Activated CD4-positive, alpha-beta T cell treated with anti-CD3 and anti-CD28 coated beads, Interleukin-2, amount 10 ng/mL, durations not matched to agents 7 days and 5 days (primary cell): ENCODE measurements around the gene KLF4. TPM values are rescaled to one million over a fixed set of nuclear protein-coding genes. Genes with fewer than 3 reads are reported as not detected.
"Not testable (repeated sequence)": the region's sequence is repeated elsewhere in the genome, so short reads cannot be mapped to it uniquely, and the experiment has no call there.

Experiments
- CTCF ChIA-PET: fragments of 350-600 bp; sonication (Branson Sonifier 250); formaldehyde crosslinking; loops from one replicate; lab custom pipeline; 2021; ENCODE audit warnings: antibody characterized with exemption; lab: Charles Lee
- POLR2A ChIA-PET: fragments of 350-600 bp; sonication (Branson Sonifier 250); formaldehyde crosslinking; loops from one replicate; lab custom pipeline; 2021; ENCODE audit warnings: antibody characterized with exemption; lab: Charles Lee
- DNase-seq: peaks from one replicate; pipeline ENCODE4 v3.0.0-alpha.2; 2020
- H3K27ac Mint-ChIP-seq: one replicate; pipeline ENCODE4 v1.8.0; 2021; ENCODE audit warnings: mild to moderate bottlenecking, moderate library complexity, mixed read lengths
- H3K27me3 Mint-ChIP-seq: one replicate; pipeline ENCODE4 v1.8.0; 2021; ENCODE audit warnings: mixed read lengths
- H3K36me3 Mint-ChIP-seq: one replicate; pipeline ENCODE4 v1.8.0; 2021; ENCODE audit warnings: low read depth, mixed read lengths
- H3K4me1 Mint-ChIP-seq: one replicate; pipeline ENCODE4 v1.8.0; 2021; ENCODE audit warnings: mixed read lengths
- H3K4me3 Mint-ChIP-seq: one replicate; pipeline ENCODE4 v1.8.0; 2021; ENCODE audit warnings: mild to moderate bottlenecking, moderate library complexity, mixed read lengths
- H3K9me3 Mint-ChIP-seq: one replicate; pipeline ENCODE4 v1.8.0; 2021; ENCODE audit warnings: mixed read lengths
- total RNA-seq, 2 experiments: library from RNA; stranded (reverse); gene quantifications; one replicate each; pipeline ENCODE4 v1.2.3, GENCODE V29; 2021

Gene KLF4
- total RNA-seq, 2 experiments from 2014 or later, result 0.25 to 0.42 TPM

DNA sequence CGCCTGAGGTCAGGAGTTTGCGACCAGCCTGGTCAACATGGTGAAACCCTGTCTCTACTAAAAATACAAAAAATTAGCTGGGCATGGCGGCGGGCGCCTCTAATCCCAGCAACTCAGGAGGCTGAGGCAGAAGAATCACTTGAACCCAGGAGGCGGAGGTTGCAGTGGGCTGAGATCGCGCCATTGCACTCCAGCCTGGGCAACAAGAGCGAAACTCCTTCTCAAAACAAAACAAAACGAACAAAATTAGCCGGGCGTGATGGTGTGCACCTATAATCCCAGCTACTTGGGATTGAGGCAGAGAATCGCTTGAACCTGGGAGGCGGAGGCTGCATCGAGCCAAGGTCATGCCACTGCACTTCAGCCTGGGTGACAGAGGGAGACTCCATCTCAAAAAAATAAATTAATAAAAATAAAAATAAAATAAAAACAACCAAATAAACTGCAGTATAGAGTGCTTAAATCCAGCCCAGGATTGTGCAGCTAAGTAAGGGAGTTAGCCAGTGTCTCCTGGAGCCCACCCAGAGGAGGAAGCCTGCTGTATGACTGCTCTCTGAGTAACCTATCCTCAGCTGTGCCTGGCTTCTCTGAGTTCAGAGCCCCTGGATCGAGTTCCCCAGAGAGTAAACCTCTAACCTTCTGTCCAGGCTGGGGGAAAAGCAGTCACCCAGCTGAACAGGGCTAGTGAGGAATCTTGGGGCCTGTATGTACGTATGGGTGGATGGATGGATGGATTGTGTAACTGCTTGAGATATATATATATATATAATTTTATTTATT, 11.0 kb upstream of the KLF4 start:
- CTCF ChIA-PET, result interaction anchor here (1.0 kb wide), 1 partner anchor 8 kb away, joined by 4 read pairs; no protein-coding TSS in a partner anchor
- H3K4me3 Mint-ChIP-seq, DNase-seq, H3K36me3 Mint-ChIP-seq, H3K4me1 Mint-ChIP-seq, H3K27me3 Mint-ChIP-seq, H3K9me3 Mint-ChIP-seq, POLR2A ChIA-PET, H3K27ac Mint-ChIP-seq: not testable (repeated sequence)

DNA sequence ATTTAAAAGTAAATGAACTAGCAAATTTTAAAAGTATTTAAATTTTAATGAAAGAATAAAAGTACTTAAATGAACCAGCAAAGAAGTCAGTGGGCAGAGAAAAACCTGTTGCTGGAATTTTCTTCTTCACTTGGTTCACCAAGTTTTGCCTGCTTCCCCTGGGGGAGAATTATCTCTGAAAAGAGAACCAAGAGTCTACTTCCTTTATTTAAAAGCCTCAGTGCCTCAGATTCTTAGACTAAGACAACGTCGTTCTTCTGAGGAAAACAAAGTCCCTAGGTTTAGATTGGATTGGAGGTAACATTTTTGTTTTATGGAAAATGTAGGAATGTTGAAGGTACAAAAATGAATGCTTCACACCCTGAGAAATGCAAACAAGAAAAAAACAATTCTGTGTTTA, 7.4 kb upstream of the KLF4 start:
- POLR2A ChIA-PET, result no interaction called here
- Mint-ChIP-seq H3K4me3 (no peak overlapping the region), H3K4me1 (no peaks in the 10 kb centered on the region), H3K27me3 (peaks cover 23% of the 10 kb centered on the region), H3K36me3 (no peaks in the 10 kb centered on the region), H3K9me3 (no peaks in the 10 kb centered on the region), H3K27ac (no peak overlapping the region)
- no peak for DNase-seq
- CTCF ChIA-PET, result no interaction called here

DNA sequence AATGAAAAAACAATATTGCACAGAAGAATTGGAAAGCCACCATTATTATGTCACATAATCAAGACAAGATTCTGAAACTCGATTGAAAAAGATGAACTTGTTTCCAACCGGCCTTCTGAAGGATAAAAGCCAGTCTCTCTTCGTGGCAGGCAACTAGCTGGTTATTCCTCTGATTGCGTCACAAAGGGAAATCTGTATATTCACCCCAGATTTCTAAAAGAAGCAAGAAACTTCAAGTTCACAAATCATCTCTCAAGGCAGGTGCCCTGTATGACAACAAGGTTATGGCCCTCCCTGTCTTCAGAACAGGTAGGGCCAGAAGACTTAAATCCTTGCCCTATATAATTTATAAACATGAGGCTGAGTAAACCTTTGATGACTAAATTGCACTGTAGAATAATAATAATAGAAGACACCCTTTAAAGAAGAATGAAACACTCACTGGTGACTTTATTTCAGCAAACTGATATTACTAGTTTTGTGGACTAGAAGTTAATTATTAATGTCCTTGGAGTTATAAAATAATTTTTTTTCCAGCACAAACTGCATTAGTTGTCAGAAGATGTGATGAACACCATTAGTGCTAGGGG, 2.9 kb upstream of the KLF4 start:
- H3K9me3 Mint-ChIP-seq, result no peaks in the 10 kb centered on the region
- no peak overlapping the region for H3K4me3 Mint-ChIP-seq
- no peak for DNase-seq
- ChIA-PET CTCF (no interaction called here), POLR2A (no interaction called here)
- peaks cover 16% of the 10 kb centered on the region for H3K4me1 Mint-ChIP-seq
- H3K27ac Mint-ChIP-seq, result no peak overlapping the region
- no peaks in the 10 kb centered on the region for H3K36me3 Mint-ChIP-seq
- peaks cover 51% of the 10 kb centered on the region for H3K27me3 Mint-ChIP-seq

DNA sequence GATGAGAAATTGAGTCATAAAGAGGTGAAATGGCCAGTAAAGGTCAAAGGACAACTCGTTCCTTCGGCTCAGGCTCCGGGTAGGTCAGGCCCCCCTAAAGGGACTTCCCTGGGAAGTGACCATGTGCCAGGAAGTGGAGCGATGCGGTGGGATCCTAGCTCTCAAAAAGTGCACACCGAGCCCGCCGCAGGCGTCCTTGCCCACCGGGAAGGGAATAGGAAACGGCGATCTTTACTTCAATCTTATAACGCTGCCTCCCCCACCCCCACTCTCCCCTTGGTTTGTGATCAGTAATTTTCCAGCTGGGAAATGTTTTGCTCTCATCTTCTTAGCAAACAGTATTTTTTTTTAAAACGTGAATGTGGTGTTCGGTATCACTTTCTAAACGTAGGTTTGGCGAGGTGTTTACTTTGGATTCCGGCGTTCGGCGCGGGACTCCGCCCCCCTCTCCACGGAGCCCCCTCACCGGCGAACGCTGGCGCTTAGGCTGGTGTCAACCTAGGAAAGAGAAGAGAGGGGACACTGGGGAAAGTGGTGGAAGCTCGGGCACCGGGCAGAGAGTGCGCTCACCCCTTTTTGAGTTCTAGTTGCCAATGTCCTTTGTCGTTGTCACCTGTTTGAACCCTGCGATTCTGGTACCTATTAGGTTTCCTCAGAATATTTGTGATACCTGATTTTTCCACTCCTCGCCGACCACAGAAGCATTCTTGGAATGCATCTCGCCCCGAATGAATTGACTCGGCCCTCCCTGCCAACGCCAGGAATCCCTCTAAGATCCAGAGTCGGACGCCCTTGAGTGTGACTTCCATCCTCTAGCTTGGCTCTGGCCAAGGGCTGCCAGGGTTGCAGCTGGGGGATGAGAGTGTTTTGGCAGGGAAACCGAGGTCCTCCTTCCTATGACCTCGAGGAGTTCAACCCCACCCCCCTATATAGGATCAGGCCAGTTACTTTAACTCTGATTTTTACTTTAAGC, 1.8 kb upstream of the KLF4 start:
- Mint-ChIP-seq H3K27ac (peak overlapping the region; percentile 36), H3K4me3 (peak overlapping the region; percentile 27), H3K27me3 (peaks cover 58% of the 10 kb centered on the region), H3K4me1 (peaks cover 18% of the 10 kb centered on the region), H3K36me3 (no peaks in the 10 kb centered on the region), H3K9me3 (no peaks in the 10 kb centered on the region)
- ChIA-PET CTCF (no interaction called here), POLR2A (no interaction called here)
- no peak for DNase-seq

DNA sequence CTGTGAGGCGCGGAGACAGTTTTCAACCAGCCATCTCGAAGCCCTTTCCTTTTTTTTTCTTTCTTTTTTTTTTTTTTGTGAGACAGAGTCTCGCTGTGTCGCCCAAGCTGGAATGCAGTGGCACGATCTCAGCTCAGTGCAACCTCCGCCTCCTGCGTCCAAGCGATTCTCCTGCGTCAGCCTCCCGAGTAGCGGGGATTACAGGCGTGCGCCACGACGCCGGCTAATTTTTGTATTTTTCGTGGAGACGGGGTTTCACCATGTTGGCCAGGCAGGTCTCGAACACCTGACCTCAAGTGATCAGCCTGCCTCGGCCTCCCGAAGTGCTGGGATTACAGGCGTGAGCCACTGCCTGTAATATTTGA, 1.0 kb upstream of the KLF4 start:
- CTCF ChIA-PET, H3K9me3 Mint-ChIP-seq, H3K27ac Mint-ChIP-seq, DNase-seq, POLR2A ChIA-PET, H3K36me3 Mint-ChIP-seq: not testable (repeated sequence)
- Mint-ChIP-seq H3K4me1 (peaks cover 18% of the 10 kb centered on the region), H3K27me3 (peaks cover 63% of the 10 kb centered on the region), H3K4me3 (peak overlapping the region; percentile 49)

DNA sequence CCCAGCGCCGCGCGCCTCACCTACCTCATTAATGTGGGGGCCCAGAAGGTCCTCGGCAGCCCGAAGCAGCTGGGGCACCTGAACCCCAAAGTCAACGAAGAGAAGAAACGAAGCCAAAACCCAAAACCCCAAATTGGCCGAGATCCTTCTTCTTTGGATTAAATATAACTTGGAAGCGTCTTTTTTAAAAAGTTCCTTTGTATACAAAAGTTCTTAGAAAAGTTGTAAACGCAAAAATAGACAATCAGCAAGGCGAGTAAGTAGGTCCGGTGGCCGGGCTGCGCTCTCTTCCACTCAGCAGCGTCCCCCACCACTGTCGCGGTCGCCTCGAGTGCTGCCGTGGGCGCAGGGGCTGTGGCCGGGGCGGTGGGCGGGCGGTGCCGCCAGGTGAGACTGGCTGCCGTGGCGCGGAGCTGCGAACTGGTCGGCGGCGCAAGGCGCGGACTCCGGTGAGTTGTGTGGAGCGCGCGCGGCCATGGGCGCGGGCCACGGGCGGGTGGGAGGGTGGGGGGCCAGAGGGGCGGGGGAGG, 360 bp downstream of the KLF4 start:
- Mint-ChIP-seq H3K27ac (no peak overlapping the region), H3K27me3 (peaks cover 58% of the 10 kb centered on the region), H3K36me3 (no peaks in the 10 kb centered on the region), H3K4me3 (peak overlapping the region; percentile 44), H3K4me1 (peaks cover 18% of the 10 kb centered on the region), H3K9me3 (no peaks in the 10 kb centered on the region)
- no peak for DNase-seq
- CTCF ChIA-PET, result interaction anchor here (2.1 kb wide), 1 partner anchor 64 kb away, joined by 5 read pairs; no protein-coding TSS in a partner anchor
- POLR2A ChIA-PET, result no interaction called here

DNA sequence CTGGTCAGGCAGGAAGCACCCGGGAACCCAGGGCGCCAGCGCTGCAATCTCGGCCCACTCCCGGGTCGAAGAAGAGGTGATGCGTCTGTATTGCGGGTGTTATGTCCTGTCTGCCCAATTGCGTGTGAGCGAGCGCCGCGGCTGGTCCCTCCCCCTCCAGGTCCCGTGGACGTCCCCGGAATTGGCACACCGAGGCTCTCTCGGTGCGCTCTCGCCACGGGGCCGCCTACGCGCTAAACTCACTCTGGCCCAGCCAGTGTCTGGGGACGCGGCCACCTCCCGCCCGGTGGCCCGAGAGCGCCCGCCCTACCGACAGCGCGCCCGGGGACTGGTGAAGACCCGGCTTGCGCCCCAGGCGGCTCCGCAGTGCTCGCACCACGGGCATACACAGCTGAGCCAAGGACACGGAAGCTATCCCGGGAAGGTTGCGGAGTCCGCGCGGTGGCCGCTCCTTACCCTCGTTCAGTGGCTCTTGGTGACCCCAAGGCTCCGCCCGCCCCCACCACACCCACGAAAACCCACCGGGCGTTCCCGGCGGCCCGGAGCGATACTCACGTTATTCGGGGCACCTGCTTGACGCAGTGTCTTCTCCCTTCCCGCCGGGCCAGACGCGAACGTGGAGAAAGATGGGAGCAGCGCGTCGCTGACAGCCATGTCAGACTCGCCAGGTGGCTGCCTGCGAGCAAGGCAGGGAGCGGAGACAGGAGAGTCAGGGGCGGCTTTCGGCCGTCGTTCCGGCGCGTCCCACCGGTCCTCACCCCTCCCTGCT, 1.0 kb downstream of the KLF4 start:
- Mint-ChIP-seq H3K4me1 (peaks cover 18% of the 10 kb centered on the region), H3K9me3 (no peaks in the 10 kb centered on the region), H3K27me3 (peaks cover 58% of the 10 kb centered on the region), H3K36me3 (no peaks in the 10 kb centered on the region), H3K27ac (no peak overlapping the region), H3K4me3 (peak overlapping the region; percentile 44)
- no peak for DNase-seq
- CTCF ChIA-PET, result interaction anchor here (2.1 kb wide), 1 partner anchor 63 kb away, joined by 5 read pairs; no protein-coding TSS in a partner anchor
- POLR2A ChIA-PET, result no interaction called here

DNA sequence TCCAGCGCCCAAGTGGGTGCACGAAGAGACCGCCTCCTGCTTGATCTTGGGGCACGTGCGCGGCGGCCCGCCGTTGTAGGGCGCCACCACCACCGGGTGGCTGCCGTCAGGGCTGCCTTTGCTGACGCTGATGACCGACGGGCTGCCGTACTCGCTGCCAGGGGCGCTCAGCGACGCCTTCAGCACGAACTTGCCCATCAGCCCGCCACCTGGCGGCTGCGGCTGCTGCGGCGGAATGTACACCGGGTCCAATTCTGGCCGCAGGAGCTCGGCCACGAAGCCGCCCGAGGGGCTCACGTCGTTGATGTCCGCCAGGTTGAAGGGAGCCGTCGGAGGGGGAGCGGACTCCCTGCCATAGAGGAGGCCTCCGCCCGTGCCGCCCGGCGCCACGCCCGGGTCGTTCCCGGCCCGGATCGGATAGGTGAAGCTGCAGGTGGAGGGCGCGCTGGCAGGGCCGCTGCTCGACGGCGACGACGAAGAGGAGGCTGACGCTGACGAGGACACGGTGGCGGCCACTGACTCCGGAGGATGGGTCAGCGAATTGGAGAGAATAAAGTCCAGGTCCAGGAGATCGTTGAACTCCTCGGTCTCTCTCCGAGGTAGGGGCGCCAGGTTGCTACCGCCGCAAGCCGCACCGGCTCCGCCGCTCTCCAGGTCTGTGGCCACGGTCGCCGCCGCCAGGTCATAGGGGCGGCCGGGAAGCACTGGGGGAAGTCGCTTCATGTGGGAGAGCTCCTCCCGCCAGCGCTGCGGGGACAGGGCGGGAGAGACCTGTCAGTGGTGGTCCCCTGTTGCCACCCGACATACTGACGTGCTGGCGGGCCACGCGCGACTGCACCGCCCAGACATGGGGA, 1.8 kb downstream of the KLF4 start:
- peaks cover 61% of the 10 kb centered on the region for H3K27me3 Mint-ChIP-seq
- H3K9me3 Mint-ChIP-seq, result no peaks in the 10 kb centered on the region
- no peak overlapping the region for H3K4me3 Mint-ChIP-seq
- ChIA-PET POLR2A (no interaction called here), CTCF (interaction anchor here (2.1 kb wide), 1 partner anchor 62 kb away, joined by 5 read pairs; no protein-coding TSS in a partner anchor)
- H3K36me3 Mint-ChIP-seq, result no peaks in the 10 kb centered on the region
- DNase-seq, result peak; percentile 10
- H3K27ac Mint-ChIP-seq, result no peak overlapping the region
- peaks cover 18% of the 10 kb centered on the region for H3K4me1 Mint-ChIP-seq

DNA sequence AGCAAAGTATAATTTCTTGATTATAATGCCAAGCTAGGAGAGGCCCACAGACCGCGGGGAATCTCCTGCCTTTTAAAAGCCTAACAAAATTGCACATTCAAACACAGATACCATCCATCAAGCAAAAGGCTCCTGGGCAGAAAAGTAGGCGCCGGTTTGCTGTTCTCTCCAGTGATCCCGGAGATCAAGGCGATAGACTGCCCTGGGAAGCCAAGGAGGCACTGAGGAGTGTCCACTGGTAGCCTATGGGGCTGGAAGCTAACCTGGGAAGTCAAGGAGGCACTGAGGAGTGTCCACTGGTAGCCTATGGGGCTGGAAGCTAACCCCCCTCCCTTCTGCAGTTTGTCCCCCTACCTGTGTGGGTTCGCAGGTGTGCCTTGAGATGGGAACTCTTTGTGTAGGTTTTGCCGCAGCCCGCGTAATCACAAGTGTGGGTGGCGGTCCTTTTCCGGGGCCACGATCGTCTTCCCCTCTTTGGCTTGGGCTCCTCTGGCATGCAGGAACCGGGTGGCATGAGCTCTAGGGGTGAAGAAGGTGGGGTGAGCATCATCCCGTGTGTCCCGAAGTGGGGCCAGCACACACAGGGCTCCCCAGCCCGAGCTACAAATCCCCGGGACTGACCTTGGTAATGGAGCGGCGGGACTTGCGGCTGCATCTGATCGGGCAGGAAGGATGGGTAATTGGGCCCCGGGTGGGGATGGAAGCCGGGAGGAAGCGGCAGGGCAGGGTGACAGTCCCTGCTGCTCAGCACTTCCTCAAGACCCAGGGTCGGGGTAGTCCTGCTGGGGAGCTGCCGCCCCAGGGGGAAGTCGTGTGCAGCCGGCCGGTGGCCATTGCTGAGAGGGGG, 2.7 kb downstream of the KLF4 start:
- ChIA-PET POLR2A (no interaction called here), CTCF (interaction anchor here (2.1 kb wide), 1 partner anchor 62 kb away, joined by 5 read pairs; no protein-coding TSS in a partner anchor)
- Mint-ChIP-seq H3K4me3 (no peak overlapping the region), H3K4me1 (peaks cover 18% of the 10 kb centered on the region), H3K27ac (no peak overlapping the region), H3K9me3 (no peaks in the 10 kb centered on the region), H3K36me3 (no peaks in the 10 kb centered on the region), H3K27me3 (peaks cover 55% of the 10 kb centered on the region)
- no peak for DNase-seq

DNA sequence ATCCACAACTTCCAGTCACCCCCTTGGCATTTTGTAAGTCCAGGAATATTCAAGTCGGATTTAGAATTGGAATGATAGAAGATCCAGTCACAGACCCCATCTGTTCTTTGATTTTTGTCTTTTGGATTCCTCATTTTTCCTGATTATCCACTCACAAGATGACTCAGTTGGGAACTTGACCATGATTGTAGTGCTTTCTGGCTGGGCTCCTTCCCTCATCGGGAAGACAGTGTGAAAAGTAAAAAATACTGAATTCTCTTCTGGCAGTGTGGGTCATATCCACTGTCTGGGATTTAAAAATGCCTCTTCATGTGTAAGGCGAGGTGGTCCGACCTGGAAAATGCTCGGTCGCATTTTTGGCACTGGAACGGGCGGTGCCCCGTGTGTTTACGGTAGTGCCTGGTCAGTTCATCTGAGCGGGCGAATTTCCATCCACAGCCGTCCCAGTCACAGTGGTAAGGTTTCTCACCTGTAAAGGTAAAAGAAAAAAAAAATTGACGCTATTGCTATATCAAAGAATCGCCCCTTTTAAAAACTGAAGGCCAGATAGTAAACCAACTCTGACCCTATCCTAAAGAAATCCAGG, 4.0 kb downstream of the KLF4 start:
- no peak overlapping the region for H3K4me3 Mint-ChIP-seq
- no peaks in the 10 kb centered on the region for H3K9me3 Mint-ChIP-seq
- no peak overlapping the region for H3K27ac Mint-ChIP-seq
- no peaks in the 10 kb centered on the region for H3K36me3 Mint-ChIP-seq
- ChIA-PET CTCF (no interaction called here), POLR2A (no interaction called here)
- H3K4me1 Mint-ChIP-seq, result peaks cover 10% of the 10 kb centered on the region
- peaks cover 44% of the 10 kb centered on the region for H3K27me3 Mint-ChIP-seq
- DNase-seq, result no peak
